ENCODE data around the gene PARD3. TPM values are rescaled to one million over a fixed set of nuclear protein-coding genes. Genes with fewer than 3 reads are reported as not detected.
A peak's percentile ranks its signal among the peaks of the same experiment; 100 is the strongest.

Gene PARD3
- total RNA-seq, 3 donors from 2014 or later, result 39.5 to 87.9 (median 47.0) TPM

DNA sequence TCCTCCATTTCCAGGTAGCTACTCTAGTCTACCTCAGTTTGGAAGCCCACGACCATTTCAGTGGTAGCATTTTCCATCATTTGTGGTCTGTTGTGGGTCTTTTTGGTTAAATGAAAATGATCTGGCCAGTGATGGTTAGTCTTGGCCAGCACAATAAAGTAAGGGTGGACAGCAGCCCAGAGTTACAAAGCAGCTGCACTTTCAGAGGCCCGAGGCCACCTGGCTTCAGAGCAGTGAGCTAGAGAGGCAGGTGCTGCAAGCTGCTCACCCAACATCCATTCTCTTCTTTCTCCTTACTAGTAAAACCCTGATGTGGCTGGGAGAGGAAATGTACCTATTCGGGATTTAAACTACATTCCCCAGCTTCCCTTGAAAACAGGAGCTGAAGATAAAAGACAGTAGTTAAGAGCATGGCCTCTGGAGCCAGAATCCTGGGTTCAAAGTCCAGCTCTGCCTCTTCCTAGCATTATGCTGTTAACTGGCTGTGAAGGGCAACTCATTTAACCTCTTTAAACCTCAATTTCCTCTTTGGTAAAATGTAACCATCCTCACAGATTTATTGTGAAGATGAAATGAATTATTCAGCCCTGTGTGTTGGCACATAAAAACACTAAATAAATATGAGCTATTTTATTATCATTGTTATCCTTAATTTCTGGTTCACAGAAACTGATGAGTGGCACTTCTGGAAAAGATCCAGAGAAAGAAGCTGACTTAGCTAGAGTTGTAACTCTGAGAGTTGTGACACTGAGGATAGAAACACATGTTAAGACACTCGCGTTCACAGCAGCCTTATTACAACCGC lies 517.4 kb downstream of the PARD3 start:
- peak; percentile 58 for ATAC-seq
- DNase-seq, result peak in 1 of 3 donors; percentile 35
- Histone ChIP-seq H3K4me3 (no peak overlapping the region), H3K9me3 (no peaks in the 10 kb centered on the region), H3K4me1 (ENCODE audit: low read depth) (no peaks in the 10 kb centered on the region), H3K36me3 (ENCODE audit: low read depth) (no peaks in the 10 kb centered on the region)
- TF ChIP-seq, protein P1, sequence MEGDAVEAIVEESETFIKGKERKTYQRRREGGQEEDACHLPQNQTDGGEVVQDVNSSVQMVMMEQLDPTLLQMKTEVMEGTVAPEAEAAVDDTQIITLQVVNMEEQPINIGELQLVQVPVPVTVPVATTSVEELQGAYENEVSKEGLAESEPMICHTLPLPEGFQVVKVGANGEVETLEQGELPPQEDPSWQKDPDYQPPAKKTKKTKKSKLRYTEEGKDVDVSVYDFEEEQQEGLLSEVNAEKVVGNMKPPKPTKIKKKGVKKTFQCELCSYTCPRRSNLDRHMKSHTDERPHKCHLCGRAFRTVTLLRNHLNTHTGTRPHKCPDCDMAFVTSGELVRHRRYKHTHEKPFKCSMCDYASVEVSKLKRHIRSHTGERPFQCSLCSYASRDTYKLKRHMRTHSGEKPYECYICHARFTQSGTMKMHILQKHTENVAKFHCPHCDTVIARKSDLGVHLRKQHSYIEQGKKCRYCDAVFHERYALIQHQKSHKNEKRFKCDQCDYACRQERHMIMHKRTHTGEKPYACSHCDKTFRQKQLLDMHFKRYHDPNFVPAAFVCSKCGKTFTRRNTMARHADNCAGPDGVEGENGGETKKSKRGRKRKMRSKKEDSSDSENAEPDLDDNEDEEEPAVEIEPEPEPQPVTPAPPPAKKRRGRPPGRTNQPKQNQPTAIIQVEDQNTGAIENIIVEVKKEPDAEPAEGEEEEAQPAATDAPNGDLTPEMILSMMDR (IDR thresholded peaks at IDR 0.05), result no peak
- intact Hi-C loops (cut with DNase I, micrococcal nuclease), result no loop called here

DNA sequence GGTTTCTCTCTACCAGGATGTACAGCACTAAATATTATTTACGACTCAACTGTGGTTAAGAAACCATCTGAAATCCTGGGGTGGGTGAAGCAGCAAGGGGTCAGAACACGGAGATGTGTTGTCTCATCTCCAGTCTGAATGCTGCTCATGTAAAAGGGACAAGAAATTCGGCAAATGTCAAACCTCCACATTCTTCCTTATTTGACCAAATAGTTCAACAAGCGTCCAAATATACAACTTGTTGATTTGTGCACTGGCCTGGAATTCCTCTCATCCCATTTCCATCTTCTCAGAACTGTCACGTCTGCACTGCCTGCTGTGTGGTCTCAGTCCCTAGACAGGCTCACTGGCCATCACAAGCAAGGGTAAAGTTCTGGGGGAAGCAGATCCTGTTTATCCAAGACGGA lies 520.0 kb downstream of the PARD3 start:
- TF ChIP-seq, protein P1 (IDR thresholded peaks at IDR 0.05), result no peak
- Histone ChIP-seq H3K4me1 (ENCODE audit: low read depth) (no peaks in the 10 kb centered on the region), H3K36me3 (ENCODE audit: low read depth) (no peaks in the 10 kb centered on the region), H3K9me3 (no peaks in the 10 kb centered on the region), H3K4me3 (no peak overlapping the region)
- ATAC-seq (no peak), DNase-seq (no peak)
- intact Hi-C loops (cut with DNase I, micrococcal nuclease), result no loop called here

DNA sequence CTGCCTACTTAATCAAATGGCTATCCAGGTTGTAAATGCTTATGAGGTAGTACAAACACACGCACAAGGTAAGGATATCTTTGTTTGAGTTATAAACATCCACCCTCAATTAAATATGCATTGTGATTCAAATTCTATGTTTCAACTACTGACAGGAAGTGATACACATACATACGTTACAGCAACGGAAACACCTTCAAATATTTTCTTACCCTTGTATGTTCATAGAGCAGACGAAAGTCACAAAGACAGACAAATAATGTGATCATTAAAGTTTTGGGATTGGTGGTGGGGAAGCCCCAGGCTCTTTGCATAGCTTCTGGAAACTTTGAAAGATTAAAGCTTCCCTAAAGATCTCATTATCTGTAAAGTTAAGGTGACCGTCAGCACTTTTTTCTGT lies 521.0 kb downstream of the PARD3 start:
- TF ChIP-seq, protein P1 (IDR thresholded peaks at IDR 0.05), result no peak
- ATAC-seq, result peak; percentile 36
- H3K9me3 ChIP-seq, result no peaks in the 10 kb centered on the region
- intact Hi-C loops (cut with DNase I, micrococcal nuclease), result no loop called here
- H3K4me3 ChIP-seq, result no peak overlapping the region
- no peak for DNase-seq
- H3K4me1 ChIP-seq (ENCODE audit: low read depth), result no peaks in the 10 kb centered on the region
- H3K36me3 ChIP-seq (ENCODE audit: low read depth), result no peaks in the 10 kb centered on the region

DNA sequence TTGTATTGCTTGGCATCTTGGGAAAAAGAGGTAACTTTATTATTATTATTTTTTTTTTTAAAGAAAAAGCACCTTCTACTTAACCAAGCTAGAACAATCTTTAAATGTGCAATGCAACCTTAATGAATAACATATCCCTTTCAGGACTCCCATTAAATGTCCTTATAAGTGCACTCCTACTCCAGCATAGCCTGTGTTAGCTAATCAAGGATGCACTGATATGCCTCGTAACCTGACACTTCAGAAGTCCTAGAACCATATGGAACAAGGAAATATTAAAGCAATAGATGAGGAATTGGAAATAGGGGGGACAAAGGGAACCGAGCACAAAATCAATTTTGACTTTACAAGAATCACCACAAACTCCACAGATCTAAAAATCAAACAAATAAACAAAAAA lies 522.4 kb downstream of the PARD3 start:
- DNase-seq, result no peak
- intact Hi-C loops (cut with DNase I, micrococcal nuclease), result no loop called here
- Histone ChIP-seq H3K4me3 (no peak overlapping the region), H3K9me3 (no peaks in the 10 kb centered on the region), H3K4me1 (ENCODE audit: low read depth) (no peaks in the 10 kb centered on the region), H3K36me3 (ENCODE audit: low read depth) (no peaks in the 10 kb centered on the region)
- TF ChIP-seq, protein P1 (IDR thresholded peaks at IDR 0.05), result no peak
- ATAC-seq, result no peak

DNA sequence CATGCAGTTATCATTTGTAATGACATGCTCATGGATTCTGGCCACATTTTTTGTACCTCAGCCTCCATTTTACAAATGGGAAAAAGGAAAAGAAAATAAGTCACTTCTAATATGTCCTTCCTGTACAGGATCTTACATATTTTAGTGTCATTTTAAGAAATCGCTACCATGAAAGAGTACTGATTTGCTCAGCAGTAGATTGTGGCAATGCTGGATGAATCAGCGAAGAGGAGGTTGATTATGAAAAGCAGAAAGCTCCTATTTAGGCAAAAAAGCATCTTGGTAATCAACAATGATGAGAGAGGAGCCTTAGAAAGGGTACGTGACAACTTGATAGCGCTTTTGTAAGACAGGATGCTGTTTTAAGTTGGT lies 522.9 kb downstream of the PARD3 start:
- no peaks in the 10 kb centered on the region for H3K36me3 ChIP-seq (ENCODE audit: low read depth)
- no peaks in the 10 kb centered on the region for H3K9me3 ChIP-seq
- ATAC-seq (no peak), DNase-seq (no peak)
- intact Hi-C loops (cut with DNase I, micrococcal nuclease), result no loop called here
- no peaks in the 10 kb centered on the region for H3K4me1 ChIP-seq (ENCODE audit: low read depth)
- TF ChIP-seq, protein P1 (IDR thresholded peaks at IDR 0.05), result no peak
- H3K4me3 ChIP-seq, result no peak overlapping the region
